Measurements from ENCODE around the gene KNDC1. TPM values are rescaled to one million over a fixed set of nuclear protein-coding genes. Genes with fewer than 3 reads are reported as not detected.

Gene KNDC1
- total and polyA plus RNA-seq, 2 of the 13 experiments (the other 11 are each of a cell fraction or from before 2014, with no cell fraction given), result 0.69 TPM; not detected in 1

GRCh38 chr10:133262696-133263095 is 102.7 kb downstream of the KNDC1 start:
- Histone ChIP-seq H3K9me3 (ENCODE audit: low read length) (no peaks in the 10 kb centered on the region), H3K4me1 (ENCODE audit: insufficient read depth, low read length) (peaks cover 28% of the 10 kb centered on the region), H3K4me3 (replicated peaks in 1 of 3; ENCODE audit: insufficient read depth in 1 of 3, low read depth in 2 of 3, low read length in 3 of 3) (no peak overlapping the region), H3K79me2 (ENCODE audit: insufficient read depth, low read length) (no peaks in the 10 kb centered on the region), H3K36me3 (replicated peaks in 1 of 2; ENCODE audit: control insufficient read depth in 1 of 2, insufficient read depth in 2 of 2, low read length in 2 of 2) (no peaks in the 10 kb centered on the region), H3K4me2 (ENCODE audit: low read depth, low read length) (no peak overlapping the region), H4K20me1 (ENCODE audit: insufficient read depth, low read length) (no peaks in the 10 kb centered on the region), H2AFZ (ENCODE audit: low read length) (no peak overlapping the region), H3K9ac (ENCODE audit: insufficient read depth, low read depth, low read length) (no peak overlapping the region), H3K27ac (ENCODE audit: extremely low read length, insufficient read depth, low read length) (no peak overlapping the region), H3K27me3 (ENCODE audit: control insufficient read depth in 1 of 2, insufficient read depth in 2 of 2, low read length in 2 of 2) (peaks cover 9 to 43% of the 10 kb centered on the region in 2 experiments; a peak in 4 of 5 replicates)
- 61% methylated on average over 8 of the region's 14 CpGs for WGBS (ENCODE audit: low lambda C conversion rate)
- no peak for ATAC-seq
- no peak for TF ChIP-seq HMGXB3 (CRISPR knock-in tag; IDR thresholded peaks at IDR 0.05; ENCODE audit: borderline replicate concordance)
- TF ChIP-seq TOPORS (CRISPR knock-in tag; IDR thresholded peaks at IDR 0.05), result no peak
- TF ChIP-seq ZNF263 (CRISPR knock-in tag; IDR thresholded peaks at IDR 0.05), result no peak
- TF ChIP-seq ZNF619 (CRISPR knock-in tag; IDR thresholded peaks at IDR 0.05), result no peak
- no peak for TF ChIP-seq ZNF337 (CRISPR knock-in tag; IDR thresholded peaks at IDR 0.05; ENCODE audit: borderline replicate concordance, low read depth)
- no peak for TF ChIP-seq ZSCAN21 (CRISPR knock-in tag; IDR thresholded peaks at IDR 0.05; ENCODE audit: borderline replicate concordance)
- TF ChIP-seq MAFG (CRISPR knock-in tag; IDR thresholded peaks at IDR 0.05), result no peak
- no peak for TF ChIP-seq HMGXB4 (CRISPR knock-in tag; IDR thresholded peaks at IDR 0.05; ENCODE audit: borderline replicate concordance in 1 of 2, low read depth in 1 of 2)
- no peak for TF ChIP-seq IRF1 (CRISPR knock-in tag; IDR thresholded peaks at IDR 0.05; ENCODE audit: low read depth)
- TF ChIP-seq ZMYM2 (CRISPR knock-in tag; IDR thresholded peaks at IDR 0.05), result no peak
- no peak for TF ChIP-seq ZNF264 (CRISPR knock-in tag; IDR thresholded peaks at IDR 0.05)
- no peak for TF ChIP-seq ZBTB10 (CRISPR knock-in tag; IDR thresholded peaks at IDR 0.05; ENCODE audit: borderline replicate concordance)
- no peak for TF ChIP-seq HBP1 (CRISPR knock-in tag; IDR thresholded peaks at IDR 0.05; ENCODE audit: low read depth)
- TF ChIP-seq GATAD2A (CRISPR knock-in tag; IDR thresholded peaks at IDR 0.05), result no peak
- ChIA-PET POLR2A (no interaction called here), CTCF (ENCODE audit: low intra/inter-chr PET ratio, low total read pairs) (no interaction called here)
- in situ Hi-C loops (cut with HindIII; ENCODE audit: extremely low pct_ligation_motif_present, low pct_unique_long_range_greater_than_20kb), result no loop called here
- no TSS peak for BruUV-seq (replicated peaks)
- no peak for DNase-seq (ENCODE audit: low spot score)
- FAIRE-seq, result no peak
- intact Hi-C loops (cut with micrococcal nuclease; ENCODE audit: unreplicated experiment), result no loop called here

All from HepG2 (cell line).